Common myeloid progenitor, CD34-positive (primary cell): ENCODE data around the gene CAMKK2.

ENCODE experiments used
- CTCF ChIA-PET: fragments of 350-600 bp; sonication (Branson Sonifier 250); formaldehyde crosslinking; loops from one replicate; lab custom pipeline; 2021; ENCODE audit warnings: antibody characterized with exemption; lab: Charles Lee
- POLR2A ChIA-PET: fragments of 350-600 bp; sonication (Branson Sonifier 250); formaldehyde crosslinking; loops from one replicate; lab custom pipeline; 2021; ENCODE audit warnings: antibody characterized with exemption; lab: Charles Lee
- DNase-seq, 3 donors: peaks; one replicate each; pipeline versions ENCODE4 v3.0.0 to v3.0.0-alpha.2; 2013
- H3K27ac ChIP-seq, 2 experiments: 1 replicate in 1 of 2; 2 replicates in 1 of 2; pipeline ENCODE4 v1.7.0; 2013; ENCODE audit warnings: inconsistent platforms in 2 of 2, low read length in 2 of 2, mild to moderate bottlenecking in 2 of 2, low read depth in 1 of 2, moderate library complexity in 1 of 2; ENCODE audit not compliant: severe bottlenecking in 2 of 2, insufficient read depth in 1 of 2, poor library complexity in 1 of 2
- H3K27me3 ChIP-seq, 5 experiments: replicated peaks in 2 of 5; 1 replicate in 3 of 5; 2 replicates in 2 of 5; pipeline versions ENCODE4 v1.6.1 to v1.7.0; 2013; ENCODE audit warnings: low read length in 4 of 5, mild to moderate bottlenecking in 2 of 5, moderate library complexity in 2 of 5, inconsistent platforms in 1 of 5; ENCODE audit not compliant: insufficient read depth in 5 of 5, control insufficient read depth in 4 of 5
- H3K36me3 ChIP-seq, 4 experiments: 1 replicate in 2 of 4; 2 replicates in 2 of 4; pipeline versions ENCODE4 v1.6.1 to v1.7.0; 2013; ENCODE audit warnings: low read length in 3 of 4, control low read depth in 1 of 4, mild to moderate bottlenecking in 1 of 4; ENCODE audit not compliant: control insufficient read depth in 4 of 4, insufficient read depth in 4 of 4
- H3K4me1 ChIP-seq, 4 experiments: 1 replicate in 3 of 4; 2 replicates in 1 of 4; pipeline versions ENCODE4 v1.6.1 to v1.7.1; 2013; ENCODE audit warnings: low read length in 3 of 4, mild to moderate bottlenecking in 3 of 4, control low read depth in 1 of 4, inconsistent platforms in 1 of 4, moderate library complexity in 1 of 4; ENCODE audit not compliant: control insufficient read depth in 4 of 4, insufficient read depth in 4 of 4; ENCODE audit errors: control extremely low read depth in 1 of 4
- H3K4me3 ChIP-seq, 7 experiments: 1 replicate in 4 of 7; 2 replicates in 3 of 7; pipeline versions ENCODE4 v1.5.1 to v1.7.0; 2013; ENCODE audit warnings: mild to moderate bottlenecking in 7 of 7, low read length in 6 of 7, moderate library complexity in 6 of 7, inconsistent platforms in 2 of 7, low read depth in 2 of 7, control low read depth in 1 of 7; ENCODE audit not compliant: insufficient read depth in 4 of 7, control insufficient read depth in 1 of 7; ENCODE audit errors: extremely low read depth in 1 of 7
- H3K9me3 ChIP-seq, 5 experiments: 1 replicate in 4 of 5; 2 replicates in 1 of 5; pipeline versions ENCODE4 v1.6.1 to v1.7.1; 2013; ENCODE audit warnings: low read length in 4 of 5, mild to moderate bottlenecking in 2 of 5, inconsistent platforms in 1 of 5, low read depth in 1 of 5, moderate library complexity in 1 of 5; ENCODE audit not compliant: control insufficient read depth in 4 of 5, insufficient read depth in 2 of 5; ENCODE audit errors: control extremely low read depth in 1 of 5
- whole genome bisulfite sequencing: methylation state at CpG from one replicate; pipeline ENCODE4 v1.1.5; 2013; ENCODE audit not compliant: insufficient coverage; 5-methylcytosine and 5-hydroxymethylcytosine counted together

The CAMKK2 gene

DNA sequence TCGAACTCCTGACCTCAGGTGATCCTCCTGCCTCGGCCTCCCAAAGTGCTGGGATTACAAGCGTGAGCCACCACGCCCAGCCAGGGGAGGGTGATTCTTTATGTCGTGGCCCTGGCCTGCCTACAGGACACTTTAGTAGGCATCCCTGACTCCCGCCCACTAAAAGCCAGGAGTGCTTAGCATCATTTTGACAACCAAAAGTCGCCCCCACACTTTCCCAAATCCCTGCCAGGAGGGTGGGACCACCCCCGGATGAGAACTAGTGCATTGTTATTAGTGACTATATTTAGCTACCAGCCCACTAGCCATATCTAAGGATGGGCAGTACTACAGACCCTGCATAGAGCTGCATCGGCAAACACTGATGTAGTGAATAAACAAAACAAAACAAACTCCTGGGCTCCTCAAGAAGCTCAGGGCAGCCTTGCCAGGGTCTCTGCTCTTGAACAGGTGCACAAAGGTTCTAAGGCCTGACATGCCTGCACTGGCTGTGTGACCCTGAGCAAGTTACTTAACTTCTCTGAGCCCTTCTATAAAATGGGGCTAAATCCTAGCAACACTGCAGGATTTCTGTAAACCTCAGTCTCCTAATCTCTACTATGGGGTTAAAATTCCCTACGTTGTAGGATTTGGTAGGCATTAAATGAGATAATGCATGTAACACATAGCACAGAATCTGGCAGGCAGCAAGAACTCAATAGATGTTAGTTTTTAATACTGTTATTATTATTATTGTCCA lies 2.2 kb downstream of the CAMKK2 start:
- Histone ChIP-seq H3K9me3 (no peaks in the 10 kb centered on the region), H3K4me1 (peaks cover 11 to 29% (median 23%) of the 10 kb centered on the region in 4 experiments), H3K36me3 (peaks cover 0 to 14% (median 8%) of the 10 kb centered on the region in 4 experiments), H3K27ac (no peak overlapping the region), H3K27me3 (no peaks in the 10 kb centered on the region), H3K4me3 (no peak overlapping the region)
- CTCF ChIA-PET, result interaction anchor here (0.9 to 1.6 kb wide), 3 partner anchors 12 to 97 kb away, joined by 3 to 7 read pairs (median 4); no protein-coding TSS in a partner anchor
- WGBS, result 100% methylated on average over 4 of the region's 10 CpGs
- DNase-seq, result no peak
- POLR2A ChIA-PET, result no interaction called here

DNA sequence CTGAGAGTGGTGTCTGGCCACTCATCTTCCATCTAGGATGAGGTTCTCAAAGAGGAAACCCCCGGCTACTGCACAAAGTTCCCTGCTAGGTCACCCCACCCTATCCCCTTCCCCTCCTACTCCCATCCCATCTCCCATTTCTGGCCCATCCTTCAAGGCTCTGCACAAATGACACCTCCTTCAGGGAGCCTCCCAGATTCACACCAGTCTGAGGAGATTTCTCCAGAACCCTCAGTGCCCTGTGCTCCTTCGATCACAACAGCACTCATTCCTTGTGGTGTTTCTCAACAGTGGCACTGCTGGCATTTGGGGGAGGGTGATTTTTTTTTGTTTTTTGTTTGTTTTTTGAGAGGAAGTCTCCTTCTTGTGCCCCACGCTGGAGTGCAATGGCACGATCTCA lies 2.9 kb downstream of the CAMKK2 start:
- H3K27me3 ChIP-seq, result no peaks in the 10 kb centered on the region
- no peaks in the 10 kb centered on the region for H3K9me3 ChIP-seq
- no peak overlapping the region for H3K4me3 ChIP-seq
- no peak overlapping the region for H3K27ac ChIP-seq
- ChIA-PET POLR2A (no interaction called here), CTCF (no interaction called here)
- H3K36me3 ChIP-seq, result peaks cover 0 to 14% (median 8%) of the 10 kb centered on the region in 4 experiments
- DNase-seq, result no peak
- H3K4me1 ChIP-seq, result peaks cover 11 to 33% (median 26%) of the 10 kb centered on the region in 4 experiments
- 100% methylated on average over 1 of the region's 4 CpGs for WGBS

DNA sequence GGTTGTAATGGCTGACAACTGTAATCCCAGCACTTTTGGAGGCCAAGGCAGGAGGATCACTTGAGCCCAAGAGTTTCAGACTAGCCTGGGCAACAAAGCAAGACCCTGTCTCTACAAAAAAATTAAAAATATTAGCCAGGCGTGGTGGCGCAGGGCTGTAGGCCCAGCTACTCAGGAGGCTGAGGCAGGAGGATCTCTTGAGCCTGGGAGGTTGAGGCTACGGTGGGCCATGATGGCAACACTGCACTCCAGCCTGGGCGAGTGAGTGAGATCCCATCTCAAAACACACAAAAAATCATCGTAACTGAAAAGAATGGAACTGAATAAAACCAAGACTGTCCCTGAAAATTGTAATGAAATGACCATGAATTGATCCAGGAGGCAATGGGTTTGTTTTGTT lies 6.1 kb downstream of the CAMKK2 start:
- H3K27ac ChIP-seq, result no peak overlapping the region
- no peaks in the 10 kb centered on the region for H3K9me3 ChIP-seq
- H3K27me3 ChIP-seq, result no peaks in the 10 kb centered on the region
- no peak overlapping the region for H3K4me3 ChIP-seq
- CTCF ChIA-PET, result no interaction called here
- DNase-seq, result no peak
- 100% methylated on average over 3 of the region's 5 CpGs for WGBS
- POLR2A ChIA-PET, result no interaction called here
- H3K4me1 ChIP-seq, result peaks cover 7 to 31% (median 19%) of the 10 kb centered on the region in 4 experiments
- peaks cover 0 to 17% (median 8%) of the 10 kb centered on the region in 4 experiments for H3K36me3 ChIP-seq

DNA sequence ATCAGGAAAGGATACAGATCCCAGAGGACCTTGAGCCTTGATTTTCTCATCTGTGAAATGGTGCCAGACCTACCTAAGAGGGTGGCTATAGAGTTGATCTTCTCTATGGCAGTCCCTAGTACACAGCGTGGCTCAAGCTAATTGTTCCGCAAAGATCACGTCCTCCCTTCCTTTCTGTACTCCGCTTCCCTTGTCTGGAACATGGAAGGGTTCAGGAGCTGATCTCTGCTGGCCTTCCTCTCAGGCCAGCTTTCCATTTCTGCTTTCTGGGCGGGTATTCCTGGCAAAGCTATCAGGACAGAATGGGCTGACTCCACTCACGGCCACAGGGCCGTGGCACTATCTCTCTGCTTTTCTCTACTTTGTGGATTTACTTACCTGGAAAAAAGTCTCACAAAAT lies 6.5 kb downstream of the CAMKK2 start:
- ChIA-PET POLR2A (no interaction called here), CTCF (no interaction called here)
- Histone ChIP-seq H3K36me3 (peaks cover 0 to 18% (median 8%) of the 10 kb centered on the region in 4 experiments), H3K4me3 (no peak overlapping the region), H3K27ac (no peak overlapping the region), H3K9me3 (no peaks in the 10 kb centered on the region), H3K4me1 (peaks cover 6 to 26% (median 15%) of the 10 kb centered on the region in 4 experiments), H3K27me3 (no peaks in the 10 kb centered on the region)
- no peak for DNase-seq
- WGBS, result 98% methylated on average over 4 of the region's 7 CpGs

DNA sequence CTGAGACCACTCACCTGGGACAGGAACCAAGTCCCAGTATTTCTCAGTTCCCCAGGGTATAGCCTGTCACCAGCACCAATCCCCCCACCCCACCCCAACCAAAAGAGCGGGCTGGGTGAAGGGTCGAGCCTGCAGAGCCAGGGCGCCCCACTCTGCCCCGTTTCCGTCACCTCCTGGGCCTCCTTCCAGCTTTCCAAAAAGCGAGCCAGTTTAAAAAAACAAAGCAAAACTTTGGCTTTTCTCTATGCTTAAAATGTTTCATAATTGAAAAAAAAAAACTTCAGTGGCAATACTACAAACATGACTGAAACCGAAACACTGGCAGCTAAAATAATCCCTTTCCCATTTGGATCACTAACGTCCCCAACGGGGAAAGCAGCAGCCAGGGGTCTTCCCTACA lies 7.5 kb downstream of the CAMKK2 start:
- H3K4me1 ChIP-seq, result peaks cover 0 to 18% (median 12%) of the 10 kb centered on the region in 4 experiments
- no peak overlapping the region for H3K27ac ChIP-seq
- peak overlapping the region in 1 of 7 experiments; percentile 50 for H3K4me3 ChIP-seq
- CTCF ChIA-PET, result interaction anchor here (1.4 kb wide), 1 partner anchor 46 kb away, joined by 3 read pairs; no protein-coding TSS in a partner anchor
- no peaks in the 10 kb centered on the region for H3K27me3 ChIP-seq
- H3K9me3 ChIP-seq, result no peaks in the 10 kb centered on the region
- POLR2A ChIA-PET, result no interaction called here
- peaks cover 5 to 25% (median 9%) of the 10 kb centered on the region in 4 experiments for H3K36me3 ChIP-seq
- 58% methylated on average over 2 of the region's 9 CpGs for WGBS
- no peak for DNase-seq

DNA sequence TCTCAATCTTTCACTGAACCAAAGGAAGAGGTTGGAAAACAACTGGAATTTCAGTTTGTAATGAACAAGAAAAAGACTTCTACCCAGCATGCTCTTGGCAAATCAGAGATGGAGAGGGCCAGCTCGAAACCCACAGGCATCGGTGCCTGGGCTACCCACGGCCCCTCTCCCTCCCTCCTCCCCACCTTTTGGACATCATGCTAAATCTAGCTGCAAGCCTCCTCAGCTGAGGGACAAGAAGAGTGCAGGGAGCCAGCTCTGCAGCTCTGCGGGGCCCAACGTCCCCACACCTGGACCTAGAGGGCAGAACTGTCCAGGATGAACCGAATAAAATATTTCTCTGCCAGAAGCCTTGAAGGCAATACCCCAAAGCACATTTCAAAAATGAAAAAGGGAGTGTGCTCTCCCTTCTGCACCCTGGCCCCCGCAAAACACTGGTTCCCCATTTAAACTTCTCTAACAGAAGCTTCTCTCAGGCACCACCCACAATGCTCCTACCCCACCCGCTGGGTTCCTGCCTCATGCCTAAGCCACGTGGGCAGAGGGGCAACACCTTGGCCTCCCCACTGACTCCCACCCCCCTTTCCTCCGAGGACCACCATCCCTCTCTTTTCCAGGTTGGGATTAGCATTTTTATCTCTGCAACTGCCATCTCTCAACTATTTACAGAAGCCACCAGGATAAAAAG lies 8.2 kb downstream of the CAMKK2 start:
- peaks cover 5 to 28% (median 10%) of the 10 kb centered on the region in 4 experiments for H3K36me3 ChIP-seq
- H3K4me3 ChIP-seq, result peak overlapping the region in 2 of 7 experiments; percentile 13 to 48
- peak in 2 of 3 donors; percentile 38 to 43 for DNase-seq
- whole genome bisulfite sequencing, result 37% methylated on average over 8 of the region's 10 CpGs
- peaks cover 0 to 18% (median 12%) of the 10 kb centered on the region in 4 experiments for H3K4me1 ChIP-seq
- H3K27ac ChIP-seq, result no peak overlapping the region
- H3K27me3 ChIP-seq, result no peaks in the 10 kb centered on the region
- ChIA-PET CTCF (interaction anchor here (1.4 kb wide), 1 partner anchor 47 kb away, joined by 3 read pairs; no protein-coding TSS in a partner anchor), POLR2A (no interaction called here)
- no peaks in the 10 kb centered on the region for H3K9me3 ChIP-seq
